OCI-LY7 (cell line): ENCODE data around the gene BMP4.

Experiments
- CTCF ChIP-seq: fragments of 200-600 bp; sonication (generic); conservative IDR thresholded peaks from 2 replicates; pipeline ENCODE4 v1.5.1; 2014; ENCODE audit warnings: mild to moderate bottlenecking, antibody characterized with exemption, low read length, moderate library complexity, mixed read lengths
- EZH2phosphoT487 ChIP-seq: fragments of 200-600 bp; sonication (generic); IDR thresholded peaks from 2 replicates; pipeline ENCODE4 v1.6.1; 2018; ENCODE audit warnings: low read depth, borderline replicate concordance, mild to moderate bottlenecking, mixed run types, antibody characterized with exemption, low read length, moderate library complexity, mixed read lengths

GRCh38 chr14:53982546-53982945 lies 25.9 kb upstream of the BMP4 start:
- TF ChIP-seq CTCF: no peak
- TF ChIP-seq EZH2phosphoT487: no peak
